ENCODE results near the gene XDH.

DNA sequence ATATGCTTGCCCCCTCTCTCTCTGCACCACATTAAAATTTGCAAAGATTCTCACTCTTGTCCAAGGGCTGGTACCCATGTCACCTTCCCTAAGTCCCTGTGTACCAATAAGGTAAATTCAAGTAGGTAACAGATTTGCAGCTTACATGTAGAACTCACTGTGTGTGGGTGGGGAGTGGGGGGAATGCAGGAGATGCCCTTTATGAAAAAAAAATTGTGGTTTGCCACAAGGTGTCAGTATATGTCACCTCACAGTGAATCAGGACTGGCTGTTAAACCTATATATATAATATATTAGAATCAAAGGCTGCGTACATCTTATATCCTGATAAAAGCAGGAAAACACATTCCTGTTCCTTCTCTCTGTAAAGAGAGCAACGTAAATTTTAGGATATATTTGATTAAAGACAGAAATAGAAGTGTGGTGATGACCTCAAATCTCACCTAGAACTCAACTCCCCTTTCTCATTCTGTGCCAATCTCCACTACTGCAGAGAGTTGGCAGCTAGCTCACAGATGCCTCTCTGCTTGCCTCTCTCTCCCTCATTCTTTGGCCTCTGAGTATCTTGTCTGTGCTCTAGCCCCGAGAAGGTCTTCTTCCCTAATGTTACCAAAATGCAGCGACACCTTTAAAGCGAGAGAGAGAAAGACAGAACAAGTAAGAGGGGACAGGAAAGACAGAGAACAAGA lies 536 bp downstream of the XDH start:
- TF ChIP-seq, protein P1, sequence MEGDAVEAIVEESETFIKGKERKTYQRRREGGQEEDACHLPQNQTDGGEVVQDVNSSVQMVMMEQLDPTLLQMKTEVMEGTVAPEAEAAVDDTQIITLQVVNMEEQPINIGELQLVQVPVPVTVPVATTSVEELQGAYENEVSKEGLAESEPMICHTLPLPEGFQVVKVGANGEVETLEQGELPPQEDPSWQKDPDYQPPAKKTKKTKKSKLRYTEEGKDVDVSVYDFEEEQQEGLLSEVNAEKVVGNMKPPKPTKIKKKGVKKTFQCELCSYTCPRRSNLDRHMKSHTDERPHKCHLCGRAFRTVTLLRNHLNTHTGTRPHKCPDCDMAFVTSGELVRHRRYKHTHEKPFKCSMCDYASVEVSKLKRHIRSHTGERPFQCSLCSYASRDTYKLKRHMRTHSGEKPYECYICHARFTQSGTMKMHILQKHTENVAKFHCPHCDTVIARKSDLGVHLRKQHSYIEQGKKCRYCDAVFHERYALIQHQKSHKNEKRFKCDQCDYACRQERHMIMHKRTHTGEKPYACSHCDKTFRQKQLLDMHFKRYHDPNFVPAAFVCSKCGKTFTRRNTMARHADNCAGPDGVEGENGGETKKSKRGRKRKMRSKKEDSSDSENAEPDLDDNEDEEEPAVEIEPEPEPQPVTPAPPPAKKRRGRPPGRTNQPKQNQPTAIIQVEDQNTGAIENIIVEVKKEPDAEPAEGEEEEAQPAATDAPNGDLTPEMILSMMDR (IDR thresholded peaks at IDR 0.05; ENCODE audit: insufficient read depth, low read length) = no peak
- no peak for TF ChIP-seq GABPA (IDR thresholded peaks at IDR 0.05; ENCODE audit: low read depth)
- TF ChIP-seq POLR2AphosphoS5 (IDR thresholded peaks at IDR 0.05; ENCODE audit: low read depth) = no peak
- TF ChIP-seq, protein P2, sequence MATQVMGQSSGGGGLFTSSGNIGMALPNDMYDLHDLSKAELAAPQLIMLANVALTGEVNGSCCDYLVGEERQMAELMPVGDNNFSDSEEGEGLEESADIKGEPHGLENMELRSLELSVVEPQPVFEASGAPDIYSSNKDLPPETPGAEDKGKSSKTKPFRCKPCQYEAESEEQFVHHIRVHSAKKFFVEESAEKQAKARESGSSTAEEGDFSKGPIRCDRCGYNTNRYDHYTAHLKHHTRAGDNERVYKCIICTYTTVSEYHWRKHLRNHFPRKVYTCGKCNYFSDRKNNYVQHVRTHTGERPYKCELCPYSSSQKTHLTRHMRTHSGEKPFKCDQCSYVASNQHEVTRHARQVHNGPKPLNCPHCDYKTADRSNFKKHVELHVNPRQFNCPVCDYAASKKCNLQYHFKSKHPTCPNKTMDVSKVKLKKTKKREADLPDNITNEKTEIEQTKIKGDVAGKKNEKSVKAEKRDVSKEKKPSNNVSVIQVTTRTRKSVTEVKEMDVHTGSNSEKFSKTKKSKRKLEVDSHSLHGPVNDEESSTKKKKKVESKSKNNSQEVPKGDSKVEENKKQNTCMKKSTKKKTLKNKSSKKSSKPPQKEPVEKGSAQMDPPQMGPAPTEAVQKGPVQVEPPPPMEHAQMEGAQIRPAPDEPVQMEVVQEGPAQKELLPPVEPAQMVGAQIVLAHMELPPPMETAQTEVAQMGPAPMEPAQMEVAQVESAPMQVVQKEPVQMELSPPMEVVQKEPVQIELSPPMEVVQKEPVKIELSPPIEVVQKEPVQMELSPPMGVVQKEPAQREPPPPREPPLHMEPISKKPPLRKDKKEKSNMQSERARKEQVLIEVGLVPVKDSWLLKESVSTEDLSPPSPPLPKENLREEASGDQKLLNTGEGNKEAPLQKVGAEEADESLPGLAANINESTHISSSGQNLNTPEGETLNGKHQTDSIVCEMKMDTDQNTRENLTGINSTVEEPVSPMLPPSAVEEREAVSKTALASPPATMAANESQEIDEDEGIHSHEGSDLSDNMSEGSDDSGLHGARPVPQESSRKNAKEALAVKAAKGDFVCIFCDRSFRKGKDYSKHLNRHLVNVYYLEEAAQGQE (IDR thresholded peaks at IDR 0.05; ENCODE audit: insufficient replicate concordance, low read depth) = no peak
- TF ChIP-seq SPI1 (IDR thresholded peaks at IDR 0.05; ENCODE audit: borderline replicate concordance, low read depth) = no peak

Data from HL-60 (cell line).